Heart left ventricle (tissue), 16 donors: ENCODE data around the gene ANKRD22. TPM values are rescaled to one million over a fixed set of nuclear protein-coding genes. Genes with fewer than 3 reads are reported as not detected.

ENCODE experiments used
- ATAC-seq, 4 donors: fragments of 200-7000 bp; cut with Tn5 transposase; one replicate each; pipeline ENCODE4 v1.9.1; 2020 to 2022; ENCODE audit warnings: moderate library complexity in 4 of 4, mild to moderate bottlenecking in 3 of 4, moderate number of reproducible peaks in 1 of 4
- DNase-seq, 5 donors: peaks; one replicate each; pipeline ENCODE4 v3.0.0-alpha.2; 2020
- H3K27ac ChIP-seq, 12 donors: fragments of 200-600 bp; sonication (generic) in 4 of 12; one replicate each; pipeline versions ENCODE4 v1.5.0 to v1.8.0; 2016 to 2022; ENCODE audit warnings: mild to moderate bottlenecking in 2 of 12
- H3K27me3 ChIP-seq, 9 donors: fragments of 200-600 bp; sonication (generic) in 2 of 9; one replicate each; pipeline versions ENCODE4 v1.5.1 to v1.8.0; 2016 to 2022; ENCODE audit warnings: mild to moderate bottlenecking in 3 of 9
- H3K36me3 ChIP-seq, 9 donors: fragments of 200-600 bp; sonication (generic) in 2 of 9; one replicate each; pipeline versions ENCODE4 v1.5.0 to v1.8.0; 2018 to 2022; ENCODE audit warnings: mild to moderate bottlenecking in 2 of 9
- H3K4me1 ChIP-seq, 12 donors: fragments of 200-600 bp; sonication (generic) in 4 of 12; one replicate each; pipeline versions ENCODE4 v1.5.0 to v1.8.0; 2016 to 2022; ENCODE audit warnings: mild to moderate bottlenecking in 3 of 12
- H3K4me3 ChIP-seq, 12 donors: fragments of 200-600 bp; sonication (generic) in 4 of 12; one replicate each; pipeline versions ENCODE4 v1.5.0 to v1.8.0; 2017 to 2022; ENCODE audit warnings: mild to moderate bottlenecking in 9 of 12, moderate library complexity in 4 of 12
- H3K9me3 ChIP-seq, 12 donors: fragments of 200-600 bp; sonication (generic) in 4 of 12; one replicate each; pipeline versions ENCODE4 v1.5.0 to v1.8.0; 2016 to 2022; ENCODE audit warnings: mild to moderate bottlenecking in 1 of 12
- POLR2A ChIP-seq, 2 donors: fragments of 450-650 bp; IDR thresholded peaks; one replicate each; pipeline ENCODE4 v1.6.1; 2017; ENCODE audit warnings: antibody characterized with exemption in 2 of 2, mild to moderate bottlenecking in 2 of 2, moderate library complexity in 2 of 2
- WGBS, 4 donors: extraction: QIAGEN DNeasy Blood & Tissue Kit in 2 of 4; methylation state at CpG; one replicate each; pipeline versions ENCODE4 v1.1.5 to v1.1.7; 2013 to 2018; 5-methylcytosine and 5-hydroxymethylcytosine counted together
- intact Hi-C, 10 donors: fragments of 100-400 bp; cut with DNase I; formaldehyde crosslinking; loops; one replicate each; pipeline versions ENCODE4 v1.11.1 to v1.14.2; 2022
- polyA plus RNA-seq, 2 donors: library from polyadenylated mRNA; stranded (reverse); fragments of 200-250 nt; gene quantifications; one replicate each; pipeline ENCODE4 v1.2.3, GENCODE V29; 2013
- total RNA-seq, 9 donors: library from RNA; depleted of rRNA in 2 of 9; stranded (reverse); fragments of >200 nt in 2 of 9; fragmentation: NEBNext Ultra II Directional in 3 of 9; extraction: Animal tissue kit (Norgen Biotek cat#: 25700) in 3 of 9; gene quantifications; one replicate each; pipeline versions ENCODE4 v1.1.0 to v1.2.4, GENCODE V29; 2016 to 2023
- TF ChIP-seq, protein P1 (sequence below), 12 donors: fragments of 200-600 bp; sonication (generic) in 4 of 12; IDR thresholded peaks; one replicate each; pipeline versions ENCODE4 v1.5.0 to v1.8.0; 2018 to 2022; ENCODE audit warnings: antibody characterized with exemption in 12 of 12, mild to moderate bottlenecking in 5 of 12
- donor health status: ischemic (EF 13 %, LVEDD 7.1; RV severe dilation, severe dysfunction).
- donor health status: healthy with polysubstance abuse.
- donor health status: DM: no; HTN: yes; CAD: no.
- donor health status: DM: no; HTN: no; CAD: no.
- donor health status: ischemic (EF 25% LVEDD 6.9; RV normal size, moderate dysfunction).
- donor health status: ischemic (EF 25% LVEDD 5.7; RV mildly dilated, moderate dysfunction).
- donor health status: healthy.
- donor health status: DM: yes; HTN: yes; CAD: no.
- donor health status: ischemic (EF 35%, LVEDD 5.7; RV mildly dilated, moderate dysfunction).
- donor health status: nonischemic (EF 11% LVEDD 7.7; RV severe dilation, severe dysfunction).
- donor health status: DM: yes; HTN: yes; CAD: no.
- donor health status: PGD.
- donor health status: ischemic (EF 29% LVEDD 5.4; RV normal size, mild dysfunction).
- donor health status: nonischemic (EF 23%, LVEDD 6.1; RV moderate dilation, normal function).

ANKRD22 gene
- total and polyA plus RNA-seq, 11 donors: 0.12 to 5.9 (median 0.52) TPM; not detected in 8

DNA sequence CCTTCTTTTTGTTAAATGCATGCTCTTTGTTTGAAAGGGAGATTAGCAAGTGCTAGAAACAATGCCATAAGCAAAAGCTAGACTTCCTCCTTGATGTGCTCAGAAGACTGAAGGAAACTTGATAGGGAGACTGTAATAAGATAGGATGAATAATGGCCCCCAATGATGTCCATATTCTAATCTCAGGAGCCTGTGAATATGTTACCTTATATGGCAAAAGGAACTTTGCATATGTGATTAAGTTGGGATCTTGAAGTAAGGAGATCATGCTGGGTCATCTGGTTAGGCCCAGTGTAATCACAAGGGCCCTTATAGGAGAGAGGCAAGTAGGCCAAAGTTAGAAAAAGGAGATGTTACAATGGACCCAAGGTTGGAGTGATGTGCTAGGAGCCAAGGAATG is 62.7 kb downstream of the ANKRD22 start:
- intact Hi-C loops: no loop called here
- Histone ChIP-seq H3K9me3 (no peaks in the 10 kb centered on the region), H3K27ac (no peak overlapping the region), H3K36me3 (no peaks in the 10 kb centered on the region), H3K4me3 (no peak overlapping the region), H3K27me3 (no peaks in the 10 kb centered on the region), H3K4me1 (peaks cover 0 to 3% (median 0%) of the 10 kb centered on the region in 12 donors)
- TF ChIP-seq, protein P1, sequence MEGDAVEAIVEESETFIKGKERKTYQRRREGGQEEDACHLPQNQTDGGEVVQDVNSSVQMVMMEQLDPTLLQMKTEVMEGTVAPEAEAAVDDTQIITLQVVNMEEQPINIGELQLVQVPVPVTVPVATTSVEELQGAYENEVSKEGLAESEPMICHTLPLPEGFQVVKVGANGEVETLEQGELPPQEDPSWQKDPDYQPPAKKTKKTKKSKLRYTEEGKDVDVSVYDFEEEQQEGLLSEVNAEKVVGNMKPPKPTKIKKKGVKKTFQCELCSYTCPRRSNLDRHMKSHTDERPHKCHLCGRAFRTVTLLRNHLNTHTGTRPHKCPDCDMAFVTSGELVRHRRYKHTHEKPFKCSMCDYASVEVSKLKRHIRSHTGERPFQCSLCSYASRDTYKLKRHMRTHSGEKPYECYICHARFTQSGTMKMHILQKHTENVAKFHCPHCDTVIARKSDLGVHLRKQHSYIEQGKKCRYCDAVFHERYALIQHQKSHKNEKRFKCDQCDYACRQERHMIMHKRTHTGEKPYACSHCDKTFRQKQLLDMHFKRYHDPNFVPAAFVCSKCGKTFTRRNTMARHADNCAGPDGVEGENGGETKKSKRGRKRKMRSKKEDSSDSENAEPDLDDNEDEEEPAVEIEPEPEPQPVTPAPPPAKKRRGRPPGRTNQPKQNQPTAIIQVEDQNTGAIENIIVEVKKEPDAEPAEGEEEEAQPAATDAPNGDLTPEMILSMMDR (IDR thresholded peaks at IDR 0.05): no peak
- TF ChIP-seq POLR2A (IDR thresholded peaks at IDR 0.05): no peak
- DNase-seq (no peak), ATAC-seq (no peak)

DNA sequence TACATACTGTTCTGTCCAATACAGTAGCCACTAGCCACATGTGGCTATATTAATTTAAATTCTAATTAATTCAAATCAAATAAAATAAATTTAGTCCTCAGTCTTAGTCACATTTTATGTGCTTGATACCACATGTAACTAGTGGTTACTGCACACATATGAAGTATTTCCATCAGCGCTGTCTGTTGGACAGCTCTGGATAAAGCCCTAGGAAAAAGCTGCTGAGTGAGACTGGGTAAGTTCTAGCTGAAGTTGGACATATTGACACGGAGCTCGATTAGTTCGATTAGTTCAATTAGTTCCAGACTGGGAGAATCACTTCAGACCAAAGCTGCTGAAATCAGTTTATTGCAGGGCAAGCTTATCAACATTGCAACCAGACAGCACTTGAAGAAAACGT is 64.2 kb downstream of the ANKRD22 start:
- WGBS, 4 donors: 58 to 75% (median 65%) methylated on average over 5 of the region's 5 CpGs

DNA sequence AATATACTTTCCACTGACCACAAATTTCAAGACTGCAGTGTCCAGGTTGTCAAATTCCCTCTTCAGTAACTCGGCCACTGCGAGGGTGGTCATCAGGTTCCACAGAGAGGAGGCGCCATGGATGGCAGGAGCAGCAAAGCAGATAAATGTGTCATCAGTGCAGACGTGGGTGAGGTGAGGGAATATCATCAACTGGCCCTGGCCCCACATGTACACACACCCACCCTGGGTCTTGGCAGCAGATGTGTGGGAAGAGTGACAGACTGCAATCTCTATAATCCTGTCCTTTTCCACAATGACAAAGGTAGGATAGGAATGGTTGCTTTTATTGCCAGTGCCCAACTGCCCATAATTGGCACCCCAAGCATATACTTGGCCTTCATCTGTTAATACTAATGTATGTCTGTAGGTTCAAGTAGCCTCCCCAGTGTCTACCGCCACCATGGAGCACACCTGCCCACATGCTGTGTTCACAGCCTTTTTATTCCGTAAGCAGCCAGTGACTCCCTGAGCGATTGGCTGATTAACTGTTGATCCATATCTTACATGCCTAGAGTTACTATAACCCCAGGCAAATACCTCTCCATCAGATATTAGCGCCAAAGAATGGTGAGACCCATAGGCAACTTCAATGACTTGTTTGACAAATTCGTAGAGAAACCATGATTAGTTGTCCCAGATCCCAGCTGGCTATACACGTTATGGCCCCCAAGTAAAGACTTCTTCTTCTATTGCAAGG is 65.4 kb downstream of the ANKRD22 start:
- intact Hi-C loops: no loop called here
- 82 to 84% (median 82%) methylated on average over 10 of the region's 10 CpGs for WGBS, 4 donors
- H3K36me3 ChIP-seq: no peaks in the 10 kb centered on the region
- ATAC-seq (no peak), DNase-seq (no peak)
- no peaks in the 10 kb centered on the region for H3K4me1 ChIP-seq
- H3K27ac ChIP-seq: no peak overlapping the region
- H3K9me3 ChIP-seq: no peaks in the 10 kb centered on the region
- TF ChIP-seq, protein P1 (IDR thresholded peaks at IDR 0.05): no peak
- TF ChIP-seq POLR2A (IDR thresholded peaks at IDR 0.05): no peak
- H3K27me3 ChIP-seq: no peaks in the 10 kb centered on the region
- H3K4me3 ChIP-seq: no peak overlapping the region

More for the DNA sequence above, 64.2 kb downstream of the ANKRD22 start:
- no peaks in the 10 kb centered on the region for H3K27me3 ChIP-seq
- H3K36me3 ChIP-seq: no peaks in the 10 kb centered on the region
- no peak for ATAC-seq
- no peak overlapping the region for H3K4me3 ChIP-seq
- intact Hi-C loops: no loop called here
- DNase-seq: no peak
- TF ChIP-seq, protein P1 (IDR thresholded peaks at IDR 0.05): no peak
- TF ChIP-seq POLR2A (IDR thresholded peaks at IDR 0.05): no peak
- no peaks in the 10 kb centered on the region for H3K9me3 ChIP-seq
- H3K27ac ChIP-seq: no peak overlapping the region
- H3K4me1 ChIP-seq: peaks cover 0 to 3% (median 0%) of the 10 kb centered on the region in 12 donors

DNA sequence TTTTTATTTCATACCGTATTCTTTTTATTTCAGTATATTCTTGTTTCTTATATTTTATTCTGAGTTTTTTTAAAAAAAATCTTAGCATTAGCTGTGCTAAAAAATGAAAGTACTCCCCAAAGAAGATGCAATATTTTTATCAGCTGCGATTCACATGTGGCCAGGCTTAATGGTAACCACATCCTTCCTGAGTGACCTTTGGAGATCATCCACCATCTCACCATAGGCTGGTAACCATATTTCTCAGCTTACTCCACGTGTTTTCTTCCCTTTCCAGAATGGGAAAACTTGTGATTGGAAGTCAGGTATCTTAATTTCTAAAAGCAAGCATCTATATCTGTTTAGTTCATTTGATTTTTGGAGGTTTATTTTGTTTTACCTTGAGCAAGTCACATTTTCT is 67.9 kb downstream of the ANKRD22 start:
- no peaks in the 10 kb centered on the region for H3K27me3 ChIP-seq
- H3K9me3 ChIP-seq: no peaks in the 10 kb centered on the region
- intact Hi-C loops: no loop called here
- no peaks in the 10 kb centered on the region for H3K36me3 ChIP-seq
- no peak overlapping the region for H3K4me3 ChIP-seq
- ATAC-seq (no peak), DNase-seq (no peak)
- WGBS, 4 donors: 60 to 68% (median 66%) methylated on average over 3 of the region's 3 CpGs
- TF ChIP-seq POLR2A (IDR thresholded peaks at IDR 0.05): no peak
- TF ChIP-seq, protein P1 (IDR thresholded peaks at IDR 0.05): no peak
- no peaks in the 10 kb centered on the region for H3K4me1 ChIP-seq
- no peak overlapping the region for H3K27ac ChIP-seq
